HG03521 (cell line): ENCODE measurements around the gene TFDP1.
"Not testable (repeated sequence)": the region's sequence is repeated elsewhere in the genome, so short reads cannot be mapped to it uniquely, and the experiment has no call there.

Experiments used
- ATAC-seq: cut with Tn5 transposase; IDR thresholded peaks from one replicate; pipeline ENCODE4 v1.9.1; 2021; ENCODE audit warnings: mild to moderate bottlenecking, moderate library complexity; ENCODE audit not compliant: unreplicated experiment

TFDP1 gene

DNA sequence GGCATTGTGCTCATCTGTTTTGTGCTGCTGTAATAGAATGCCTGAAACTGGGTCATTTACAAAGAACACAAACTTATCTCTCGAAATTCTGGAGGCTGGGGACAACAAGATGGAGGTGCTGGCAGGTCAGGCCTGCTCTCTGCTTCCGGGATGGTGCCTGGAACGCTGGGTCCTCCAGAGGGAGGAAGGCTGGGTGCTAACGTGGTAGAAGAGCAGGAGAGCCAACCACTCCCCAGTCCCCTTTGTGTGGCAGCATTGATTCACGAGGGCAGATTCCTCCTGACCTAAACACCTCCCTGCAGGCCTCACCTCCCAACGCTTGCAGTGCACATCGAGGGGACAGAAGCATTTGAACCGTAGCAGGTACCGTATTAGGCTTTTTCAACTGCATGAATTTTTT lies 34.1 kb upstream of the TFDP1 start:
- ATAC-seq, result no peak

DNA sequence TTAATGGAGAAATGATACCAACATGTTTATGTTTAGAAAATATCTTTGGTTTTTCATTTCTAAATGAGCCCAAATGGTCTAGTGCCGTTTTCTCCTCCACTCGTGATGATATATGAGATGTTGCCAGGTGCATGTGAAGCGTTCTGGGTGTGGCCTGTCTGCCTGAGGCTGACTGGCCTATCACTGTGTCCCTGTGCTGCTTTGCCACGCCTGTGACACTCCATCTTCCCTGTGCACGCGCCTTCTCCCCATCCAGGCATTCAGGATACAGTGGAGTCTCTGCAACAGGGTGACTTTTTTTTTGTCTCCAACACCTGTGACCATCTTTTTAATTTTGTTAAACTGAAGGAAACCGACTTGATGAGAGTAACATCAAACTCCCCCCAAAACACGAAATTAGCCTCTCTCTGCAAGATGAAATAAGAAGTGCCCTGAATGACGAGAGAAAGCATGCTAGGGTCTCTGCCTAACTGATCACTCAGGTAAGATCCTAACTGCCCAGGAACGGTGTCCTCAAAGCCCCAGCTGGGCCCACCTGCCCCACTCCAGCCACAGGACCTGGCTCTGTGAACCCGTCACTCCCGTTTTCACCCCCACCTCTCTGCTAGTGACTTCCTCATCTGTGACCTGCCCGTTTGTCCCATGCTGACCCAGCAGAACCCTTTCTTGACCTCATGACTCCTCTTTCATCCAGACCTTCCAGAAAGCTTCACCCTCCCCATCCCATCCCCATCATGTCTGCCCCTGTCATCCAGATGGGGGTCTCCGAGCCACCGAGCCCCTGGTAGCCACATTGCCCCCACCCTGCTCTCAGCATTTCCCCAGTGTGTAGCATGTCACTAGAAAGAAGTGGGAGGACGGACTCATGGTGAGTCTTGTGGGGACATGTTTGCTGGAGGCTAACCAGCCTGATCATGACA lies 33.2 kb upstream of the TFDP1 start:
- ATAC-seq, result no peak

DNA sequence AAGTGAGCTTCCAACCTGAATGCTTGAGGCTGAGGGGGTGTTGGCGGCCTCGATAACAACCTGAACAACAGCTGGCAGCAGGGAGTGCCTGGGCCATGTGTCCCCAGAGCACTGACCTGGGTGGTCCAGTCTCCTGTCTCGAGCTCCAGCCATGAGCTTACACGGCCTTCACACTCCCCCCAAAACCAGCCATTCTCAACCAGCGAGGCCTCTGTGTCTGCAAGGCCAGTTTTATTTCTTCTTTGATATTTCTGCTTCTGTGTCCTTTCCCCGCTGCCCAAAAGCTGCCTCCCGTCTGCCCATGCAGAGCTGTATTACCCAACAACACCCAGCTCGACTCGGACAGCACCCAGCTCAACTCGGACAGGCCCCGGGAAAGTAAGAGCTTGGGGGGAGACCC lies 32.5 kb upstream of the TFDP1 start:
- ATAC-seq, result no peak

DNA sequence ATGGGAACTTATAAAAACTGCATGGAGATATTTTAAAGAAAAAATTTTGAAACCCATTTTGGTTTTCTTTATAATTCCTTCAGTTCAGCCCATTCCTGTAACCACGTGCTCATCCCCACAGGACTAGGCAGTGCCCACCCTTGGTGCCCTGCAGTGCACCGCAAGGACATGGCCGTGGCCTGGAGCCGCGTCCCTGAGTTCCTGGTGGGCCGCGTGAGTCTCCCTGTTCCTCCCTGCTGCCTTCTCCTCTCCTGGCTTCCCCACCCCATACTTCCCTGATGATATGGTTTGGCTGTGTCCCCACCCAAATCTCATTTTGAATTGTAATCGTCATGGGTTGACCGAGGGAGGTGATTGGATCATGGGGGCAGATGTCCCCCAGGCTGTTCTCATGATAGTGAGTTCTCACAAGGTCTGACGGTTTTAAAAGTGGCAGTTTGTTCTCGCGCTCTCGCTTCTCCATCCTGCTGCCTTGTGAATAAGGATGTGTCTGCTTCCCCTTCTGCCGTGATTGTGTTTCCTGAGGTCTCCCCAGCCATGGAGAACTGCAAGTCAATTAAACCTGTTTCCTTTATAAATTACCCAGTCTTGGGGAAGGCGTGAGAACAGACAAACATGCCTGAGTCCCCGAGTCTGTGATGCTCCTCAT lies 31.6 kb upstream of the TFDP1 start:
- no peak for ATAC-seq

DNA sequence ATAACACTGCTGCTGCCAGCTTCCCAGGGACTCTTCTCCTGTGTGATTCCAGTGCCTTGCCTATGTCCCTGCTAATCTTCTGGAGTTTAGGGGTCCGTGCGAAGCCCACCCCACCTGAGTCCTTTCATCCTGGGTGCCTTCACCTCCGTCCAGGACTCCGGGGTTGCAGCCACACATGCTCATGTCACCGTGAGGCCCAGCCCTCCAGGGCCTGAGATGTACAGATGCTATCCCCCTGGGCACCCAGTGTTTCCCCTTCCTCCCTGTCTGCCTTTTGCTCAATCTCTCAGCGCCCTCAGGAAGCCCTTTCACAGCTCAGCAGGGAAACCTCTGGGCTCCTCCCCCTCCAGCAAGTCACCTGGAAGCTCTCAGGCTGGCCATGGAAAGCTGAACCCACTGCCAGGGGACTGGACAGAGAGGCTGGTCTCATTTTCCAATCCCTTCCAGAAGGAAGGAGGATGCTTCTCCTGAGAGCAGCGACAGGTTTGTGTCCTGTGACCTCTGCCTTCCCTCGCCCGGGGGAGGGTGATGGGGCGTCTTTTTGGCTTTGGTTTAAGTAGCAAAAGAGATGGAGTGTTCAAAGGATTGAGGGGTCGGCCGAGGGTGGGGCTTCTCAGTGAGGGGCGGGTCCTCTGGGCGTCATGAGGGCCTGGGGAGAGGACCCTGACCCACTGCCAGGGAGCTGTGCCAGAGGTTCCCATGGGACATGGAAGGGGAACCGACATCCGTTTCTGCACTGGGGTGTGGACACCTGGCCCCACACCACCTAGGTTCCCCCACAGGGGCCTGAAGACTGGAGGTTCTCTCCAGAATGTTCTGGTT lies 30.8 kb upstream of the TFDP1 start:
- no peak for ATAC-seq

DNA sequence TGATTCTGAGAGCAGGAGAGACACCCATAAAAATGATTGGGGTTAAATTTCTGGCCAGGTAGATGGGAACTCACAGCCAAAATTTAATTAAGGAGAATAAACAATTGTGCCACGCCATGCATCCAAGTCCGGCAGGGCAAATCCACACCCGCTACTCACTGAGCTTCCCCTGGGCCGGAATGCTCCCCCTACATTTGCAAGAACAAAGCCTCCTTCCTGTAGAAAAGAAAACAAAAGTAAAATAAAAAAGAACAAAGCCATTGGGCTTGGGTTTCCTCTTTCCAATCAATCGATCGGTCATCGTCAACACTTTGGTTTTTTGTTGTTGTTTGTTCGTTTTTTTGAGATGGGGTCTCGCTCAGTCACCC lies 30.2 kb upstream of the TFDP1 start:
- ATAC-seq, result no peak

DNA sequence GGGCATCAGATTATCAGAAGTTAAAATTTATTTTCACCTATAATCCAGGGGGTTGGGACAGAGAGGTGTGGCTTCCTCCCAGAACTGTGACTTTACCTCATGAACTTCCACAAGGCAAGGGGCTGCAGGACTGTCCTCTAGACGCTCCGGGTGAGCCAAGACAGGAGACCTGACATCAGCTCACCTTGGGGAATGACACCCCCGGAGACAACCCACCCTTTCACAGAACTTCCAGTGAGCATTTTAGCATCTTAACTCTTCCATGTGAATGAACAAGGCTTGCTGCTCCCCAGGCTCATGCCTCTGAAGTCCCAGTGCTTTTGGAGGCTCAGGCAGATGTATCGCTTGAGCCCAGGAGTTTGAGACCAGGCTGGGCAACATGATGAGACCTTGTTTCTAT lies 29.4 kb upstream of the TFDP1 start:
- ATAC-seq, result no peak

DNA sequence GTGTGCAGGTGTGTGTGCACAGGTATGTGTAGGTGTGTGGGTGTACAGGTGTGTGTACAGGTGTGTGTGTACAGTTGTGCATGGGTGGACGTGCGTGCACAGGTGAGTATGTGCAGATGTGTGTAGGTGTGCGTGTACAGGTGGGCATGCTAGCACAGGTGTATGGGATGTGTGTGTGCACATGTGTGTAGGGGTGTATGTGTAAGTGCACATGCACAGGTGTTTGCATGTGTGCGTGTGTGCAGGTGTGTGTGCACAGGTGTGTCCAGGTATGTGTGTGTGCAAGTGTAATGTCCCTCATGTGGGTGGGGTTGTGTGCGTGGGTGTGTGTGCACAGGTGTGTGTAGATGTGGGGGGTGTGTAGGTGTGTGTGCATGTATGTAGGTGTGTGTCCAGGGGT lies 27.5 kb upstream of the TFDP1 start:
- ATAC-seq, result no peak

DNA sequence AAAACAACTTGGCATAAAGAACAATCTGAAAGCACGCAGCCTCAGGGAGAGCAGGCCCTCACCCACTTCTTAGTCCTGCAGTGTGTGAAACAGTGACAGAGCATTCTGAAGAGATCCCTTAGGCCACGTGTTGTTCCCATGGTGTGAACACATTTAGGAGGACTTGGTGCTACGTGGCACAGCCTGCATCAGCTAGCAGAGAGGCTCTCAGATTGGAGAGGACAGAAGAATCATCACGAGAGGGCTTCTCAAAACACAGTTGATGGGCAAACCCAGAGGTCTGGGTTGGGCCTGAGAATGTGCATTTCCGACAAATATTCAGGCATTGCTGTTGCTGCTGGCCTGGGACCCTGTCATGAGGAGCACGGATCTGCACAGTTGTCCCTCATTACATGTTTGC lies 26.1 kb upstream of the TFDP1 start:
- ATAC-seq, result no peak

DNA sequence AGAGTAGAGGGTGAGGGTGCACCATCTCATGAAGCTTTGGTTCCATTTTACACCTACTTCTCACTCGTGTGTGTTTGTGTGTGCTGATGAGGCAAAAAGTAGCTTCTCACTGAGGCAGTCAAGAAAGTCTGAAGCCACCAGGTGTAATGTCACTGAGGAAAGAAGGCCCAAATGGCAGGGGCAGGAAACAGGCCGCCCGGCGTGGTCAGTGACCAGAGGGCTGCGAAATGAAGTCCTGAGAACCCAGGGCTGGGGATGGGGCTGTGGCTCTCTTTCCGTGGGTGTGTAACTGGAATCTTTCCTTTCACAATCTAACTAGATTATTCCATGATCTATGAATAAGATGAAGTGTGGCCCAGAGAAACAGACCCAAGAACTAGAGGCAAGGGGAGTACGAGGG lies 25.5 kb upstream of the TFDP1 start:
- no peak for ATAC-seq

DNA sequence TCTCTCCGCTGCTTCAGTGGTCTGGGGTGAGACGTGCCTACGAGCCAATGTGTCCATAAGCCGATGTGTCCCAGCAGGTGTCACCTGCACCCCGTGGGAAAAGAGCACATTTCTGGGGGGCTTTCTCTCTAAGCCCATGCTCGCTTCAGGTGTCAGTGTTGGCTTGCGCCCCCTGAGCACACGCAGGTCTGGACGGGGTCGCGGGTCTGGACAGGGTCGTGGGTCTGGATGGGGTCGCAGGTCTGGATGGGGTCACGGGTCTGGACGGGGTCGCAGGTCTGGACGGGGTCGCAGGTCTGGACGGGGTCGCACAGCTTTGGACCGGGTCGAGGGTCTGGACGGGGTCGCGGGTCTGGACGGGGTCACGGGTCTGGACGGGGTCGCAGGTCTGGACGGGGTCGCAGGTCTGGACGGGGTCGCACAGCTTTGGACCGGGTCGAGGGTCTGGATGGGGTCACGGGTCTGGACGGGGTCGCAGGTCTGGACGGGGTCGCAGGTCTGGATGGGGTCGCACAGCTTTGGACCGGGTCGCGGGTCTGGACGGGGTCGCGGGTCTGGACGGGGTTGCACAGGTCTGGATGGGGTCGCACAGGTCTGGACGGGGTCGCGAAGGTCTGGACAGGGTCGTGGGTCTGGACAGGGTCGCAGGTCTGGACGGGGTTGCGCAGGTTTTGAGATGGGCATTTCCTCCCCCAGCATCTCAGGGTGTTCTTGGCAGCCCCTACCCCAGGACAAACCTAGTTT lies 24.5 kb upstream of the TFDP1 start:
- ATAC-seq, result no peak

DNA sequence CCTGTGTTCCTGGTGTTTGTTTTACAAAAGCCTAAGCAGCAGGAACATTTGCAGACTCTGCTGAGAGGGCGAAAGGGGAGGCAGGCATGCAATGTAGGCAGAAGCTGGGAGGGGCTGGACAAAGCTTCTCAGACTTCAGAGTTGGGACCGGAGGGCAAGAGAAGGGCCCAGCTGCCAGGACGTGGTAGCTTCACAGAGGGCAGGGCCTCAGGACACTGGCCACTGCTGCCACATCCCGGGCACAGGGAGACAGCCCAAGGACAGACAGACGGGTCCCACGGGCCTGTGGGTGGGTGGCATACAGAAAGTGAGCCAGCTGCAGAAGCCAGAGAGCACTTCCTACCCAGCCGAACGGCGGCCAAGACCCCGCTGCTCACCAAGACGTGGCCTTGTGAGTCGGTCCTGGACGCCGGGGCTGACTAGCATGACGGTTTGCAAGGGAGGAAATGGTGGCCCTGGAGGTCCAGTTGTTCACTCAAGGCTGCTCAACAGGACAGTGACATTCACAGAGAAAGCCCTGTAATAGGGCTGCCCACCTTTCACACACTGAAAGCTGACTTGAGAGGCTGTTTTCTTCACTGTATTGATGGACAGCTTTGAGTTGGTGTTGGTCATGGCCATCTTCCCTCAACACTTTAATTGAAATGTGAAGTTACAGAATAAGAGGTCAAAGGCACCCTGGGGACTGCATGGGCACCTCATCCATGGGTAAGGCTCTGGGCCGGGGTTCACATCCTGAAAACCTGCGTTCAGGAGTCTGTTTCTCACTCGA lies 23.7 kb upstream of the TFDP1 start:
- ATAC-seq, result no peak

DNA sequence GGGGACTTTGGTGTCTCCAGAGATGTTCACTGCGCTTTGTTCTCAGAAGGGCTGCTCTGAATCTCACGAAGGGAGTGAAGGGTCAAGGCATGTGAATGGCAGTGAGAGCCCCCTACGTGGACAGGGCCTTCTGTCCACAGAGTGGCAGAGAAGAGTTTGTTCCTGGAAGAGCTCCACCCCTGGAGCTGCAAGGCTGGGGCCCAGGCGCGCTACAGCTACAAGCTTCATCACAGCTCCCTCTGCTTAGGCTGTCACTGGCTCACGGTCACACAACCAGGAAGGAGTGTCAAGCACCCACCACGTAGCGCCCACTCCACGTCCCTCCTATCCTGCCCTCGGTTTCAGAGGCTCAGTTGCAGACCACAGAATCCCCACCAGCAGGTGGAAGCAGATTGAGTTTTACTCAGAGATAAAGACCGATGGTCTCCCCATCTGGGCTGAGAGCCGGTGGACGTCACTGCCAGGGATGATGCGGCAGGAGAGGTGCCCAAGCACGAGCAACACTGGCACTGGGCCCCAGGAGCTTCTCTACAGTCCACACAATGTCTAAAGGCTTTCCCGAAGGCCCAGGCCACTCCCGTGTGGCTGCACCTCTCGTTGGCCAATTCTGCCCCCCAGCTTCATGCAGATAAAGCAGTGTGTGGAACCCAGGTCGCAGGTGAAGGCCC lies 23.0 kb upstream of the TFDP1 start:
- ATAC-seq, result no peak

DNA sequence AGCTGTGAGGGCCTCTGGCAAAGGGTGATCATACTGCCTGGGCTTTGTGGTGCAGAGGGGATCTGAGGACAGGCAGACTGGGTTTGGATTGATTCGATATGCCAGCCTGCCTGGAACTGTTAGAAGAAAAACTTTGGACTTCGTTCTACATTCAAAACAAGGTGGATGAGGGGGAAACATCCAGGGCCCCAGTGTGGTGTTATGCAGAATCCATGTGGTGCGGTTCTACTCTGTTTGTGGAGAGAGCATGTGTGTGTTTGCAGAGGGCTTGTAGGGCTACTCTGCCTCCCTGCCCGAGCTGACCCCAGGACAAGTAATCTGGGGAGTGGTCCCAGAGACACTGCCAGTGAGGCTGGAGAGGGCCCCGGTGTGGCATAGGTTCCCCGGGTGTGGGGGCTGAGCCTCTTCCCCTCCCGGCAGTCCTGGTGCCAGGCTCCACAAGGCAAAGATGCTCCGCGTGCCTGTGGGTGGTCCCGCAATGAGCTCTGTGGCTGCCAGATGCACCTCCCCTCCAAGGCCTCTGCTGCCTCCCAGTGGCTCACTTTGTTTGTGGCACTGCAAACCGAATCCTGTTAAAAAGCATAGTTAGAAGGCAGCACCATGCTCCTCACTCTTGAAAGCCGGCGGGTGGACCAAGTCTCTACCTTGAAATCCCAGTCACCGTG lies 22.3 kb upstream of the TFDP1 start:
- ATAC-seq, result no peak

DNA sequence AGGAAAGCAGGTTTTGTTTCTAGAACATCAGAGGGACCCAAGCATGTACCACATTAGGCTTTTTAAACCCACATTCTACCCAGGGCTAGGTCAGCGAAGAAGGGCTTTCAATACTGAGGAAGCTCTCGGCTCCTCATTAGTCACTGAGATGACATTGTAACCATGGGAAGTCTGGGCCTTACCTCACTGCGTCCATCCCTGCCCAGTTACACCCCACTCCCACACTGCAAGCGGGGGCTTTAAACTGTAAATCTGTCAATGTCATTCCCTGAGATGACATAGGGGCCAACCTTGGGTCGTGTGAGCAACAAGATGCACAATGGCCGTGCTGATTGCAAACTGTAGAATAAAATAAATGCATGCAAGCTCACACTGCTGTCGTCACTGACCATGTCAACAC lies 21.7 kb upstream of the TFDP1 start:
- ATAC-seq, result no peak

DNA sequence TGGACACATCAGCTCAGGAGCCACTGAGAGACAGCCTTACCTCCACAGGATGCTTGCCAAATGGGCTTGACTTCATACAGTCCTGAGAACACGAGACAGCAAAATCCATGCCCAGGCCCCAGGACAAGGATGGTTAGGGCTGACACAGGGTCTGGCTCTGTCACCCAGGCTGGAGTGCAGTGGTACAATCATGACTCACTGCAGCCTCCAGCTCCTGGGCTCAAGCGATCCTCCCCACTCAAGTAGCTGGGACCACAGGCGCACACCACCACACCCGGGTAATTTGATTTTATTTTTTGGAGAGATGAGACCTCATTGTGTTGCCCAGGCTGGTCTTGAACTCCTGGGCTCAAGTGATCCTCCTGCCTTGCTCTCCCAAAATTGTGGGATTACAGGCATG lies 21.0 kb upstream of the TFDP1 start:
- ATAC-seq, result not testable (repeated sequence)

DNA sequence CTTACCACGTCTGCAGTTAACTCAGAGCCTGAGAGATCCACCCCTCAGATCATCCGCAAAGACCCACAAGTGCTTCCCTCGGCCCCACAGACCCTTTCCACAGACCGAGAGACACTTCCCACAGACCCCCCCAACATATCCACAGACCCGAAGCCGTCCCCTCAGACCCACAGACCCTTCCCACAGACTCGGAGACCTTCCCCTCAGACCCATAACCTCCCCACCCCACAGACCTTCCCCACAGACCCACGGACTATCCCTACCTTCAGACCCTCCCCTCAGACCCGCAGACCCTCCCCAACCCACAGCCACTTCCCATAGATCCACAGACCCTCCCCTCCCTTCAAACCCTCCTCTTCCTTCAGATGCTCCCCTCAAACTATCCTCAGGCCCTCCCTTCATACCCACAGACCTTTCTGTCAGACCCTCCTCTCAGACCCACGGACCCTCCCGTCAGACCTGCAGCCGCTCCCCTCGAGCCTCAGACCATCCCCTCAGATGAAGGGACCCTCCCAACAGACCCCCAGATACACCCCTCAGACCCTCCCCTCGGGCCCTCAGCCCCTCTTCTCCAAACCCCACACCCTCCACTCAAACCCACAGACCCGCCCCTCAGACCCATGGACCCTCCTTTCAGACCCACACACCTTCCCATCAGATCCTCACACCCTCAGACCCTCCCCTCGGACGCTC lies 20.1 kb upstream of the TFDP1 start:
- ATAC-seq, result no peak

DNA sequence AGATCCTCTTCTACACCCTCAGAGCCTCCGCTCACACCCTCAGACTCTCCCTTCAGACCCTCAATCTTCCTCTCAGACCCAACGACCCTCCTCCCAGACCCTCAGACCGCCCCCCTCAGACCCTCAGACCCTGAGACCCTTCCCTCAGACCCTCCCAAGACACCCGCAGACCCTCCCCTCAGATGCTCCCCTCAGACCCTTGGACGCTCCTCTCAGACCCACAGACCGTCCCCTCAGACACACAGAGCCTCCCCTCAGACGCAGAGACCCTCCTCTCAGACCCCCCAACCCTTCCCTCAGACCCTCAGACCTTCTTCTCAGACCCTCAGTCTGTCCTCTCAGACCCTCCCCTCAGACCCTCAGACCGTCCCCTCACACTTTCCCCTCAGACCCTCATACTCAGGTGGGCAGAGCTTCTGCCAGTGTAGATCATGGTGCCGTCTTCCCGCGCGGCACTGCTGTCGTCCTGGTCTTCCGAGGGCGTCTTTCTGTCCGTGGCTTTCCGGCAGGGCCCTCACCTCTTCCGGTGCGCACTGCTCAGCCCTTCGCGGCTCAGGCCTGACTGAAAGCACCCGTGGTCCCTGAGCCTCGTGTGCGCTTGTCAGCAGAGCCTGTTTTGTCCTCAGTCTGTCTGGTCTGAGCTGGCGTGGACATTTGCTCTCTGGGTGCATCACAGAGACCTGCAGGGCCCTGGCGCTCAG lies 18.9 kb upstream of the TFDP1 start:
- ATAC-seq, result no peak
